T-helper 2 cell treated with Interferon-gamma antibody and Interleukin-4, amounts not matched to agents 5 μg/mL and 100 μg/mL, for 36 hours (primary cell): ENCODE results near the gene NOL7.

ENCODE experiments used
- DNase-seq: peaks from one replicate; pipeline ENCODE4 v3.0.0; 2021; ENCODE audit warnings: low spot score
- H3K27ac Mint-ChIP-seq: one replicate; pipeline ENCODE4 v1.8.0; 2021; ENCODE audit warnings: mild to moderate bottlenecking, mixed read lengths
- H3K27me3 Mint-ChIP-seq: one replicate; pipeline ENCODE4 v1.8.0; 2021; ENCODE audit warnings: low read depth, mixed read lengths
- H3K36me3 Mint-ChIP-seq: one replicate; pipeline ENCODE4 v1.8.0; 2021; ENCODE audit warnings: low read depth, mixed read lengths
- H3K4me1 Mint-ChIP-seq: one replicate; pipeline ENCODE4 v1.8.0; 2021; ENCODE audit warnings: low read depth, mixed read lengths
- H3K4me3 Mint-ChIP-seq: one replicate; pipeline ENCODE4 v1.8.0; 2022; ENCODE audit warnings: mild to moderate bottlenecking, moderate library complexity, mixed read lengths
- H3K9me3 Mint-ChIP-seq: one replicate; pipeline ENCODE4 v1.8.0; 2021; ENCODE audit warnings: mixed read lengths

The NOL7 gene

GRCh38 chr6:13613029-13613594 lies 2.0 kb upstream of the NOL7 start:
- H3K4me1 Mint-ChIP-seq: peaks cover 37% of the 10 kb centered on the region
- peaks cover 27% of the 10 kb centered on the region for H3K36me3 Mint-ChIP-seq
- no peak overlapping the region for H3K27ac Mint-ChIP-seq
- H3K9me3 Mint-ChIP-seq: no peaks in the 10 kb centered on the region
- DNase-seq: no peak
- no peaks in the 10 kb centered on the region for H3K27me3 Mint-ChIP-seq
- H3K4me3 Mint-ChIP-seq: peak overlapping the region; percentile 28

- Mint-ChIP-seq H3K9me3 (no peaks in the 10 kb centered on the region), H3K4me3 (peak overlapping the region; percentile 91), H3K27ac (peak overlapping the region; percentile 94), H3K27me3 (no peaks in the 10 kb centered on the region), H3K36me3 (peaks cover 33% of the 10 kb centered on the region), H3K4me1 (peaks cover 37% of the 10 kb centered on the region)
- no peak for DNase-seq
Measured at GRCh38 chr6:13614126-13614925, 809 bp upstream of the NOL7 start.

GRCh38 chr6:13615792-13616120 lies 621 bp downstream of the NOL7 start:
- Mint-ChIP-seq H3K27ac (peak overlapping the region; percentile 94), H3K27me3 (no peaks in the 10 kb centered on the region), H3K4me3 (peak overlapping the region; percentile 91), H3K9me3 (no peaks in the 10 kb centered on the region), H3K4me1 (peaks cover 34% of the 10 kb centered on the region), H3K36me3 (peaks cover 41% of the 10 kb centered on the region)
- DNase-seq: peak; percentile 41

GRCh38 chr6:13617066-13617465 lies 1.9 kb downstream of the NOL7 start:
- peaks cover 46% of the 10 kb centered on the region for H3K36me3 Mint-ChIP-seq
- H3K9me3 Mint-ChIP-seq: no peaks in the 10 kb centered on the region
- no peak for DNase-seq
- H3K27me3 Mint-ChIP-seq: no peaks in the 10 kb centered on the region
- H3K4me3 Mint-ChIP-seq: peak overlapping the region; percentile 91
- H3K27ac Mint-ChIP-seq: peak overlapping the region; percentile 63
- peaks cover 25% of the 10 kb centered on the region for H3K4me1 Mint-ChIP-seq

GRCh38 chr6:13624871-13625288 lies 9.7 kb downstream of the NOL7 start:
- Mint-ChIP-seq H3K27ac (no peak overlapping the region), H3K27me3 (no peaks in the 10 kb centered on the region), H3K36me3 (peaks cover 65% of the 10 kb centered on the region), H3K9me3 (no peaks in the 10 kb centered on the region), H3K4me3 (no peak overlapping the region), H3K4me1 (peaks cover 12% of the 10 kb centered on the region)
- DNase-seq: no peak

GRCh38 chr6:13629459-13630116 lies 14.5 kb downstream of the NOL7 start:
- Mint-ChIP-seq H3K36me3 (peaks cover 57% of the 10 kb centered on the region), H3K9me3 (no peaks in the 10 kb centered on the region), H3K4me3 (no peak overlapping the region), H3K27ac (no peak overlapping the region), H3K27me3 (no peaks in the 10 kb centered on the region), H3K4me1 (peaks cover 11% of the 10 kb centered on the region)
- no peak for DNase-seq

GRCh38 chr6:13630499-13630898 lies 15.4 kb downstream of the NOL7 start:
- Mint-ChIP-seq H3K27me3 (no peaks in the 10 kb centered on the region), H3K4me3 (no peak overlapping the region), H3K27ac (no peak overlapping the region), H3K9me3 (no peaks in the 10 kb centered on the region), H3K4me1 (peaks cover 5% of the 10 kb centered on the region), H3K36me3 (peaks cover 60% of the 10 kb centered on the region)
- DNase-seq: no peak

GRCh38 chr6:13633343-13633742 lies 18.2 kb downstream of the NOL7 start:
- no peak overlapping the region for H3K27ac Mint-ChIP-seq
- no peak for DNase-seq
- peaks cover 24% of the 10 kb centered on the region for H3K4me1 Mint-ChIP-seq
- no peaks in the 10 kb centered on the region for H3K27me3 Mint-ChIP-seq
- H3K9me3 Mint-ChIP-seq: no peaks in the 10 kb centered on the region
- H3K4me3 Mint-ChIP-seq: no peak overlapping the region
- peaks cover 61% of the 10 kb centered on the region for H3K36me3 Mint-ChIP-seq

- Mint-ChIP-seq H3K36me3 (peaks cover 61% of the 10 kb centered on the region), H3K27ac (peak overlapping the region; percentile 79), H3K27me3 (no peaks in the 10 kb centered on the region), H3K4me3 (peak overlapping the region; percentile 21), H3K4me1 (peaks cover 21% of the 10 kb centered on the region), H3K9me3 (no peaks in the 10 kb centered on the region)
- DNase-seq: no peak
Measured at GRCh38 chr6:13635948-13636658, 21.0 kb downstream of the NOL7 start.

- Mint-ChIP-seq H3K4me1 (peaks cover 22% of the 10 kb centered on the region), H3K9me3 (no peaks in the 10 kb centered on the region), H3K27ac (peak overlapping the region; percentile 52), H3K27me3 (no peaks in the 10 kb centered on the region), H3K4me3 (no peak overlapping the region), H3K36me3 (peaks cover 49% of the 10 kb centered on the region)
- DNase-seq: no peak
Measured at GRCh38 chr6:13638014-13638413, 22.9 kb downstream of the NOL7 start.

GRCh38 chr6:13638626-13639025 lies 23.5 kb downstream of the NOL7 start:
- H3K9me3 Mint-ChIP-seq: no peaks in the 10 kb centered on the region
- DNase-seq: no peak
- peaks cover 25% of the 10 kb centered on the region for H3K4me1 Mint-ChIP-seq
- peaks cover 55% of the 10 kb centered on the region for H3K36me3 Mint-ChIP-seq
- no peak overlapping the region for H3K4me3 Mint-ChIP-seq
- no peaks in the 10 kb centered on the region for H3K27me3 Mint-ChIP-seq
- H3K27ac Mint-ChIP-seq: peak overlapping the region; percentile 52

GRCh38 chr6:13641315-13641714 lies 26.2 kb downstream of the NOL7 start:
- no peak for DNase-seq
- peak overlapping the region; percentile 20 for H3K27ac Mint-ChIP-seq
- peaks cover 19% of the 10 kb centered on the region for H3K4me1 Mint-ChIP-seq
- H3K9me3 Mint-ChIP-seq: no peaks in the 10 kb centered on the region
- no peaks in the 10 kb centered on the region for H3K27me3 Mint-ChIP-seq
- H3K4me3 Mint-ChIP-seq: no peak overlapping the region
- peaks cover 41% of the 10 kb centered on the region for H3K36me3 Mint-ChIP-seq

- peaks cover 10% of the 10 kb centered on the region for H3K4me1 Mint-ChIP-seq
Measured at GRCh38 chr6:13643125-13643524, 28.0 kb downstream of the NOL7 start.

GRCh38 chr6:13648850-13649249 lies 33.7 kb downstream of the NOL7 start:
- H3K36me3 Mint-ChIP-seq: peaks cover 29% of the 10 kb centered on the region
- H3K9me3 Mint-ChIP-seq: no peaks in the 10 kb centered on the region
- DNase-seq: no peak
- H3K27me3 Mint-ChIP-seq: no peaks in the 10 kb centered on the region
- no peak overlapping the region for H3K27ac Mint-ChIP-seq
- no peak overlapping the region for H3K4me3 Mint-ChIP-seq
- peaks cover 11% of the 10 kb centered on the region for H3K4me1 Mint-ChIP-seq

More at GRCh38 chr6:13643125-13643524, 28.0 kb downstream of the NOL7 start:
- Mint-ChIP-seq H3K9me3 (no peaks in the 10 kb centered on the region), H3K27ac (no peak overlapping the region), H3K4me3 (no peak overlapping the region), H3K36me3 (peaks cover 30% of the 10 kb centered on the region), H3K27me3 (no peaks in the 10 kb centered on the region)
- DNase-seq: no peak
